HepG2 (cell line): ENCODE results near the gene RNLS.

Experiments
- ATF3 ChIP-seq: sonication (generic); formaldehyde crosslinking; IDR thresholded peaks from 2 replicates; pipeline ENCODE4 v1.4.0; 2020; ENCODE audit warnings: missing genetic modification reagents
- CTCF ChIP-seq: sonication (generic); formaldehyde crosslinking; IDR thresholded peaks from 2 replicates; pipeline ENCODE4 v1.5.0; 2020; ENCODE audit warnings: mild to moderate bottlenecking, missing genetic modification reagents, moderate library complexity
- IRF1 ChIP-seq: sonication (generic); formaldehyde crosslinking; IDR thresholded peaks from 2 replicates; pipeline ENCODE4 v1.4.0; 2020; ENCODE audit warnings: low read depth, mild to moderate bottlenecking, missing genetic modification reagents
- MED8 ChIP-seq: sonication (generic); formaldehyde crosslinking; IDR thresholded peaks from 2 replicates; pipeline ENCODE4 v1.8.1; 2023; ENCODE audit warnings: mild to moderate bottlenecking, missing genetic modification reagents; ENCODE audit not compliant: insufficient replicate concordance
- MLX ChIP-seq: IDR thresholded peaks from 2 replicates; pipeline ENCODE4 v1.6.1; 2016
- RAD21 ChIP-seq: fragments of 450-650 bp; formaldehyde crosslinking; IDR thresholded peaks from 2 replicates; pipeline ENCODE4 v1.5.0; 2020; ENCODE audit warnings: mild to moderate bottlenecking
- ZNF629 ChIP-seq: sonication (generic); formaldehyde crosslinking; conservative IDR thresholded peaks from 2 replicates; pipeline ENCODE4 v1.5.0; 2020; ENCODE audit warnings: missing genetic modification reagents
- ZNF639 ChIP-seq: conservative IDR thresholded peaks from 2 replicates; pipeline ENCODE4 v1.6.1; 2018; ENCODE audit warnings: missing genetic modification reagents
- ZNF720 ChIP-seq: sonication (generic); formaldehyde crosslinking; IDR thresholded peaks from 2 replicates; pipeline ENCODE4 v1.4.0; 2020; ENCODE audit warnings: missing genetic modification reagents

- TF ChIP-seq MLX (CRISPR knock-in tag): no peak
- no peak for TF ChIP-seq IRF1 (CRISPR knock-in tag)
- no peak for TF ChIP-seq ZNF629 (CRISPR knock-in tag)
- no peak for TF ChIP-seq MED8 (CRISPR knock-in tag)
- TF ChIP-seq RAD21 (CRISPR knock-in tag): no peak
- TF ChIP-seq ZNF639 (CRISPR knock-in tag): no peak
- TF ChIP-seq ATF3 (CRISPR knock-in tag): no peak
- TF ChIP-seq ZNF720: no peak
- no peak for TF ChIP-seq CTCF (CRISPR knock-in tag)
Observed at GRCh38 chr10:88457660-88458059, 125.5 kb downstream of the RNLS start.
